ENCODE measurements around the gene RBM6. TPM values are rescaled to one million over a fixed set of nuclear protein-coding genes. Genes with fewer than 3 reads are reported as not detected.

Gene RBM6
- total and polyA plus RNA-seq, 2 experiments from 2014 or later: 66.6 to 97.6 TPM

- TF ChIP-seq ZNF462 (CRISPR knock-in tag; IDR thresholded peaks at IDR 0.05): no peak
- TF ChIP-seq CTCF (conservative IDR thresholded peaks at IDR 0.05; ENCODE audit: low read depth in 2 of 2): no peak
- no peak for TF ChIP-seq EZH2 (IDR thresholded peaks at IDR 0.05; ENCODE audit: low read depth, unreplicated experiment)
Observed at GRCh38 chr3:49968346-49968745, 28.4 kb downstream of the RBM6 start (continued).

GRCh38 chr3:49972656-49973055 is 32.7 kb downstream of the RBM6 start:
- ATAC-seq (no peak), DNase-seq (ENCODE audit: low spot score) (no peak)
- H3K79me2 ChIP-seq (replicated peaks; ENCODE audit: insufficient read depth): peaks cover 24% of the 10 kb centered on the region
- H3K4me3 ChIP-seq: no peak overlapping the region
- H3K27me3 ChIP-seq (ENCODE audit: insufficient read depth): no peaks in the 10 kb centered on the region
- H3K4me1 ChIP-seq (ENCODE audit: insufficient read depth): no peaks in the 10 kb centered on the region
- H2AFZ ChIP-seq: no peak overlapping the region
- no peaks in the 10 kb centered on the region; the same call in none of the 2 replicates for H4K20me1 ChIP-seq (replicated peaks; ENCODE audit: insufficient read depth)
- no peaks in the 10 kb centered on the region for H3K9me2 ChIP-seq (ENCODE audit: insufficient read depth)
- no peak overlapping the region for H3K4me3 Mint-ChIP-seq
- H3K36me3 Mint-ChIP-seq (ENCODE audit: low read depth): peaks cover 28% of the 10 kb centered on the region
- no peak overlapping the region for H3K27ac Mint-ChIP-seq
- H3K36me3 ChIP-seq (ENCODE audit: insufficient read depth): peaks cover 7% of the 10 kb centered on the region
- H3K4me1 Mint-ChIP-seq: 0 out of 3 replicates have a peak, but pooled peaks cover under 1% of the 10 kb centered on the region
- no peaks in the 10 kb centered on the region for H3K9me3 Mint-ChIP-seq
- no peak for TF ChIP-seq NANOG (IDR thresholded peaks at IDR 0.05; ENCODE audit: borderline replicate concordance)
- no peak for TF ChIP-seq ETS1 (IDR thresholded peaks at IDR 0.05)
- no peak for TF ChIP-seq CTCF (conservative IDR thresholded peaks at IDR 0.05; ENCODE audit: low read depth in 2 of 2)
- TF ChIP-seq ZNF114 (CRISPR knock-in tag; IDR thresholded peaks at IDR 0.05): no peak
- TF ChIP-seq REST (IDR thresholded peaks at IDR 0.05; ENCODE audit: unreplicated experiment): no peak
- TF ChIP-seq EZH2 (IDR thresholded peaks at IDR 0.05; ENCODE audit: low read depth, unreplicated experiment): no peak
- TF ChIP-seq JUNB (IDR thresholded peaks at IDR 0.05; ENCODE audit: unreplicated experiment): no peak
- TF ChIP-seq ZNF331 (CRISPR knock-in tag; IDR thresholded peaks at IDR 0.05; ENCODE audit: low read depth): no peak
- no peak overlapping the region for H3K4me2 ChIP-seq
- peaks cover 3% of the 10 kb centered on the region for H3K27me3 Mint-ChIP-seq (ENCODE audit: insufficient read depth, low read depth, poor library complexity)
- 0 out of 2 replicates have a peak, but pooled peaks cover 2% of the 10 kb centered on the region for H3F3A ChIP-seq (replicated peaks; ENCODE audit: low read depth)
- H3K27ac ChIP-seq (ENCODE audit: low read depth): no peak overlapping the region

Measured in GM23338 (cell line).